ENCODE measurements around the gene ZNF674.
"Not testable (repeated sequence)": the region's sequence is repeated elsewhere in the genome, so short reads cannot be mapped to it uniquely, and the experiment has no call there.

ZNF674 gene

GRCh38 chrX:46529740-46530403 lies 15.3 kb downstream of the ZNF674 start:
- not testable (repeated sequence) for H3K9ac ChIP-seq (ENCODE audit: low read depth, low read length, poor library complexity); H3K4me1 ChIP-seq (ENCODE audit: control insufficient read depth in 2 of 2, insufficient read depth in 1 of 2, low read depth in 1 of 2, low read length in 2 of 2); H2BK12ac ChIP-seq (ENCODE audit: low read length); H3K79me1 ChIP-seq (ENCODE audit: low read depth, low read length); H2BK5ac ChIP-seq (ENCODE audit: low read length); H3K23ac ChIP-seq (ENCODE audit: low read depth, low read length, poor library complexity); H3K14ac ChIP-seq (ENCODE audit: low read length); H3K4me3 ChIP-seq (ENCODE audit: low read length in 2 of 2); H3K27ac ChIP-seq (replicated peaks; ENCODE audit: low read length); H3K18ac ChIP-seq (ENCODE audit: low read length); H2AFZ ChIP-seq (ENCODE audit: low read length); H3K4ac ChIP-seq (ENCODE audit: low read length); DNase-seq (ENCODE audit: low spot score); H4K8ac ChIP-seq (ENCODE audit: low read depth, low read length); H4K91ac ChIP-seq (ENCODE audit: low read depth, low read length, poor library complexity); H3K9me3 ChIP-seq (replicated peaks in 1 of 2; ENCODE audit: control insufficient read depth in 2 of 2, insufficient read depth in 1 of 2, low read depth in 1 of 2, low read length in 2 of 2); H2BK120ac ChIP-seq (ENCODE audit: low read depth, low read length); H2AK5ac ChIP-seq (ENCODE audit: low read depth, low read length); H3K27me3 ChIP-seq (ENCODE audit: control insufficient read depth in 3 of 3, insufficient read depth in 3 of 3, low read depth in 1 of 3, low read length in 3 of 3); H3K4me2 ChIP-seq (ENCODE audit: insufficient read depth, low read length, poor library complexity, severe bottlenecking); H2BK15ac ChIP-seq (ENCODE audit: low read length); H3K36me3 ChIP-seq (replicated peaks in 1 of 2; ENCODE audit: control insufficient read depth in 2 of 2, insufficient read depth in 2 of 2, low read length in 2 of 2)
- WGBS, 2 donors (ENCODE audit: extremely low coverage in 2 of 2, insufficient read length in 2 of 2, insufficient replicate concordance in 1 of 2): no CpG with 5 or more reads among the region's 12 CpGs

DNA sequence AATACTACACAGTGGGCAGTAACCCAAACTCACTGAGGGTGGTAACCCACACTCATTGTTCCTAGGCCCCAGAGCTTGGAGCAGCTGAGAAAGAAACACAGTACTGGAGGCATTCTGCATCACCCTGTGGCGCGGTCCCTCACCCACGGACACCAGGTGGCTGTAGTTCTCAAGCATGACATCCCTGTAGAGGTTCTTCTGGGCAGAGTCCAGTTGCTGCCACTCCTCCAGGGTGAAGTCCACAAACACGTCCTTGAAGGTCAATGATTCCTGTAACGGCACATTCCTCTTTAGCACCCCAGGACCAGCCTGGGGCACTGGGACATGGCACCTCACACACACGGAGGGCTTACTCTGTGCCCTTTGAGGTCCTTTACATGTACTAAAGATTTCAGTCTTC lies 16.6 kb downstream of the ZNF674 start:
- H3K9ac ChIP-seq (ENCODE audit: low read depth, low read length, poor library complexity); H2BK120ac ChIP-seq (ENCODE audit: low read depth, low read length); H3K14ac ChIP-seq (ENCODE audit: low read length); H3K4me1 ChIP-seq (ENCODE audit: control insufficient read depth in 2 of 2, insufficient read depth in 1 of 2, low read depth in 1 of 2, low read length in 2 of 2); H4K91ac ChIP-seq (ENCODE audit: low read depth, low read length, poor library complexity); DNase-seq (ENCODE audit: low spot score); H3K27ac ChIP-seq (replicated peaks; ENCODE audit: low read length); H3K4ac ChIP-seq (ENCODE audit: low read length); H3K27me3 ChIP-seq (ENCODE audit: control insufficient read depth in 3 of 3, insufficient read depth in 3 of 3, low read depth in 1 of 3, low read length in 3 of 3); H3K79me1 ChIP-seq (ENCODE audit: low read depth, low read length); H3K18ac ChIP-seq (ENCODE audit: low read length); H3K36me3 ChIP-seq (replicated peaks in 1 of 2; ENCODE audit: control insufficient read depth in 2 of 2, insufficient read depth in 2 of 2, low read length in 2 of 2); H3K9me3 ChIP-seq (replicated peaks in 1 of 2; ENCODE audit: control insufficient read depth in 2 of 2, insufficient read depth in 1 of 2, low read depth in 1 of 2, low read length in 2 of 2); H2BK12ac ChIP-seq (ENCODE audit: low read length); H2BK15ac ChIP-seq (ENCODE audit: low read length); H2AFZ ChIP-seq (ENCODE audit: low read length); H3K4me2 ChIP-seq (ENCODE audit: insufficient read depth, low read length, poor library complexity, severe bottlenecking); H3K4me3 ChIP-seq (ENCODE audit: low read length in 2 of 2); H2BK5ac ChIP-seq (ENCODE audit: low read length); H2AK5ac ChIP-seq (ENCODE audit: low read depth, low read length); H3K23ac ChIP-seq (ENCODE audit: low read depth, low read length, poor library complexity); H4K8ac ChIP-seq (ENCODE audit: low read depth, low read length): not testable (repeated sequence)
- no CpG with 5 or more reads among the region's 6 CpGs for WGBS, 2 donors (ENCODE audit: extremely low coverage in 2 of 2, insufficient read length in 2 of 2, insufficient replicate concordance in 1 of 2)

GRCh38 chrX:46506076-46506475 lies 39.1 kb downstream of the ZNF674 start:
- Histone ChIP-seq H3K27ac (replicated peaks; ENCODE audit: low read length) (no peak overlapping the region), H2BK15ac (ENCODE audit: low read length) (no peak overlapping the region), H3K36me3 (replicated peaks in 1 of 2; ENCODE audit: control insufficient read depth in 2 of 2, insufficient read depth in 2 of 2, low read length in 2 of 2) (no peaks in the 10 kb centered on the region), H3K4me2 (ENCODE audit: insufficient read depth, low read length, poor library complexity, severe bottlenecking) (no peak overlapping the region), H2BK120ac (ENCODE audit: low read depth, low read length) (no peak overlapping the region), H4K91ac (ENCODE audit: low read depth, low read length, poor library complexity) (no peak overlapping the region), H3K4me3 (ENCODE audit: low read length in 2 of 2) (no peak overlapping the region), H3K14ac (ENCODE audit: low read length) (no peak overlapping the region), H3K9ac (ENCODE audit: low read depth, low read length, poor library complexity) (no peak overlapping the region), H3K4ac (ENCODE audit: low read length) (no peak overlapping the region), H2AFZ (ENCODE audit: low read length) (no peak overlapping the region), H4K8ac (ENCODE audit: low read depth, low read length) (no peak overlapping the region), H3K18ac (ENCODE audit: low read length) (no peak overlapping the region), H3K79me1 (ENCODE audit: low read depth, low read length) (no peaks in the 10 kb centered on the region), H2BK12ac (ENCODE audit: low read length) (no peak overlapping the region), H3K27me3 (ENCODE audit: control insufficient read depth in 3 of 3, insufficient read depth in 3 of 3, low read depth in 1 of 3, low read length in 3 of 3) (no peaks in the 10 kb centered on the region), H2BK5ac (ENCODE audit: low read length) (no peak overlapping the region), H3K4me1 (ENCODE audit: control insufficient read depth in 2 of 2, insufficient read depth in 1 of 2, low read depth in 1 of 2, low read length in 2 of 2) (no peaks in the 10 kb centered on the region), H2AK5ac (ENCODE audit: low read depth, low read length) (no peak overlapping the region), H3K23ac (ENCODE audit: low read depth, low read length, poor library complexity) (no peak overlapping the region), H3K9me3 (replicated peaks in 1 of 2; ENCODE audit: control insufficient read depth in 2 of 2, insufficient read depth in 1 of 2, low read depth in 1 of 2, low read length in 2 of 2) (peaks cover 4 to 30% of the 10 kb centered on the region in 2 donors)
- DNase-seq (ENCODE audit: low spot score): no peak
- WGBS, 2 donors (ENCODE audit: extremely low coverage in 2 of 2, insufficient read length in 2 of 2, insufficient replicate concordance in 1 of 2): no CpG with 5 or more reads among the region's 1 CpG

DNA sequence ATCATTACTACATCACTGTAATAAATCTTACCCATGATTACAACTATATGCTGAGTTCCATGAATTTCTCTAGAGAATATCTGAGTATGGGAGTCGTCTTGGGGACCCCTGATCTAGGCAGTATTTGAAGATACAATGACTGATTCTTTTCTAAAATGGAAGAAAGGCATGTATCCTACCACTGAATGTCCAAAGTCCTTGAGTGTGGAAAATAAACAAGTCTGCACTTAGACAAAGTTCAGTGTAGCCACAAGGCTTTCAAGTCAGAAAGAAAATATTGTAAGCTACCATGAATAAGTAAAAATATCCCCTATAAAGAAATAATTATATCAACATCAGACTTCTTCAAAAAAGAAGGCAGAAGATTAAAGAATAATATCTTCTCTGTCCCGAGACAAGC lies 42.4 kb downstream of the ZNF674 start:
- Histone ChIP-seq H3K4me2 (ENCODE audit: insufficient read depth, low read length, poor library complexity, severe bottlenecking) (no peak overlapping the region), H3K9ac (ENCODE audit: low read depth, low read length, poor library complexity) (no peak overlapping the region), H3K79me1 (ENCODE audit: low read depth, low read length) (no peaks in the 10 kb centered on the region), H3K4me3 (ENCODE audit: low read length in 2 of 2) (no peak overlapping the region), H3K14ac (ENCODE audit: low read length) (no peak overlapping the region), H2BK5ac (ENCODE audit: low read length) (no peak overlapping the region), H3K27ac (replicated peaks; ENCODE audit: low read length) (no peak overlapping the region), H2BK15ac (ENCODE audit: low read length) (no peak overlapping the region), H3K23ac (ENCODE audit: low read depth, low read length, poor library complexity) (no peak overlapping the region), H3K9me3 (replicated peaks in 1 of 2; ENCODE audit: control insufficient read depth in 2 of 2, insufficient read depth in 1 of 2, low read depth in 1 of 2, low read length in 2 of 2) (peaks cover 4 to 57% of the 10 kb centered on the region in 2 donors), H3K36me3 (replicated peaks in 1 of 2; ENCODE audit: control insufficient read depth in 2 of 2, insufficient read depth in 2 of 2, low read length in 2 of 2) (no peaks in the 10 kb centered on the region), H4K91ac (ENCODE audit: low read depth, low read length, poor library complexity) (no peak overlapping the region), H2BK12ac (ENCODE audit: low read length) (no peak overlapping the region), H2BK120ac (ENCODE audit: low read depth, low read length) (no peak overlapping the region), H2AFZ (ENCODE audit: low read length) (no peak overlapping the region), H4K8ac (ENCODE audit: low read depth, low read length) (no peak overlapping the region), H3K4ac (ENCODE audit: low read length) (no peak overlapping the region), H2AK5ac (ENCODE audit: low read depth, low read length) (no peak overlapping the region), H3K18ac (ENCODE audit: low read length) (no peak overlapping the region), H3K27me3 (ENCODE audit: control insufficient read depth in 3 of 3, insufficient read depth in 3 of 3, low read depth in 1 of 3, low read length in 3 of 3) (no peaks in the 10 kb centered on the region), H3K4me1 (ENCODE audit: control insufficient read depth in 2 of 2, insufficient read depth in 1 of 2, low read depth in 1 of 2, low read length in 2 of 2) (no peaks in the 10 kb centered on the region)
- no peak for DNase-seq (ENCODE audit: low spot score)
- whole genome bisulfite sequencing, 2 donors (ENCODE audit: extremely low coverage in 2 of 2, insufficient read length in 2 of 2, insufficient replicate concordance in 1 of 2): no CpG with 5 or more reads among the region's 2 CpGs
